ACC112 (cell line): Measurements from ENCODE around the gene ARID1B.

Experiments used
- H2AFZ ChIP-seq: fragments of 200-600 bp; sonication (generic); one replicate; pipeline ENCODE4 v1.6.0; 2017; ENCODE audit warnings: antibody characterized with exemption, low read length; ENCODE audit not compliant: unreplicated experiment
- H3K27ac ChIP-seq: fragments of 200-600 bp; sonication (generic); 2 replicates; pipeline ENCODE4 v1.5.1; 2014; ENCODE audit warnings: low read depth, mild to moderate bottlenecking, antibody characterized with exemption, low read length, moderate library complexity
- H3K27me3 ChIP-seq: fragments of 200-600 bp; sonication (generic); 2 replicates; pipeline ENCODE4 v1.6.1; 2014; ENCODE audit warnings: mild to moderate bottlenecking, antibody characterized with exemption, low read length, moderate library complexity, mixed read lengths; ENCODE audit not compliant: insufficient read depth
- H3K36me3 ChIP-seq: fragments of 200-600 bp; sonication (generic); 2 replicates; pipeline ENCODE4 v1.6.1; 2016; ENCODE audit warnings: mild to moderate bottlenecking, antibody characterized with exemption, low read length, moderate library complexity, mixed read lengths; ENCODE audit not compliant: insufficient read depth
- H3K4me1 ChIP-seq: fragments of 200-600 bp; sonication (generic); one replicate; pipeline ENCODE4 v1.6.1; 2016; ENCODE audit warnings: low read length, mixed read lengths; ENCODE audit not compliant: insufficient read depth, unreplicated experiment, control insufficient read depth
- H3K4me3 ChIP-seq: fragments of 200-600 bp; sonication (generic); 2 replicates; pipeline ENCODE4 v1.5.1; 2014; ENCODE audit warnings: mild to moderate bottlenecking, low read depth, low read length
- H3K79me2 ChIP-seq: fragments of 200-600 bp; sonication (generic); one replicate; pipeline ENCODE4 v1.6.0; 2016; ENCODE audit warnings: low read length; ENCODE audit not compliant: control insufficient read depth, unreplicated experiment, insufficient read depth

The ARID1B gene

DNA sequence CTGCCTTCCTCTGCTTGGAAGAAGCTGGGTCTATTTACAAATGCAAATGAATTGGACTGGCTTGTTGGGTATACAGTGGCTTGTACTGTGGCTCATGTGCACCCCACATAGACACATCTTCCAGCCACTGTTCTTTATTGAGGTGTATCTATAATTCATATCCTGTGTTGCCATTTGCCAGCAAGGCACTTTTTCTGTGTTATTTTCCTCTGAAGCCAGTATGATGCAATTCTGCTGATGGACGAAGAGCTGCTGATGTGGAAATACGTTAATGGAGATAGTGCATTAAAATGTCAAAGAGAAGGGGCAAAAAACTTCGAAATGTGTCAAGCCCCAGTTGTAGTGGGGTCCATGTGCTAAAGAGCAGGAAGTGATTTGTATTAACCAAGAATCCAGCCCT, 378.6 kb downstream of the ARID1B start:
- H3K4me1 ChIP-seq = peaks cover 21% of the 10 kb centered on the region
- no peak overlapping the region for H3K4me3 ChIP-seq
- H3K27ac ChIP-seq = no peak overlapping the region
- no peaks in the 10 kb centered on the region for H3K27me3 ChIP-seq
- H3K36me3 ChIP-seq = no peaks in the 10 kb centered on the region; the same call in 1 of the 2 replicates
- H3K79me2 ChIP-seq = peaks cover 8% of the 10 kb centered on the region
- no peak overlapping the region for H2AFZ ChIP-seq

DNA sequence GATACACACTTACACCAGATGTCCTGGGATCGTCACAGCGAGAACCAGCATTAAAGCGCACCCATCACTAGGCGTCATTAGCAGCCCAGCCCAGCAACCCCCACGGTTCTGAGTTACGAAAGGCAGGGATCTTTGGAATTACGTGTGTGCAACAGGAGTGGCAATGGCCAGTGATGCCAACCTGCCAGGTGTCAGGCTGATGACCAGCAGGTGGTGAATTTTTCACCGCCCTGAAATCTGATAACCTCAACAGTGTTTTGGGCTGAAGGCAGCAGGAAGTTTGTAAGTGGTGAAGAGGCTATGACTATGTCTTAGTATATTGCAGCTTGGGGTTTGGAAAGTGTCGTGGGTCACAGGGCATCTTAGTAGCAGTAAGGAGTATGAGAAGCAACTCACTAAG, 380.1 kb downstream of the ARID1B start:
- Histone ChIP-seq H3K79me2 (peaks cover 6% of the 10 kb centered on the region), H2AFZ (no peak overlapping the region), H3K27me3 (no peaks in the 10 kb centered on the region), H3K4me1 (peaks cover 7% of the 10 kb centered on the region), H3K27ac (no peak overlapping the region), H3K4me3 (no peak overlapping the region), H3K36me3 (no peaks in the 10 kb centered on the region; the same call in 1 of the 2 replicates)

DNA sequence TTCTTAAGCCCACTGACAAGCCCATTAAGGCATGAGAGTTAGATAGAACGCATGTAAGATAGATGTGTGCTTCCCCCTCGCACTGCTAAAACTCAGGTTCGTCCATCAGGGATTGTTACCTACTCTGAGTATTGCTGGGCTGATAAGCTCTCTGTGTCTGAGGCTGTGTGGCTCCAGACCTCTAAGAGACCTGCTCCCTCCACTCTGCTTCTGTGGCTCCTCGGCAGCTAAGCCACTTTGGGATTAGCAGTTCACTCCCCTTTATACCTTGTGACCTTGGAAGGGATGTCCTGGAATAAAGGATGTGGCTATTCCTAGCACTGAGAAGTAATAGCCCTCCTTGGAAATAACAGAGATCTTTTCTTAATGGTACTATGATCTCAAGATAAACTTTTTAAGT, 381.3 kb downstream of the ARID1B start:
- H3K36me3 ChIP-seq = no peaks in the 10 kb centered on the region; the same call in 1 of the 2 replicates
- no peaks in the 10 kb centered on the region for H3K27me3 ChIP-seq
- no peak overlapping the region for H3K27ac ChIP-seq

DNA sequence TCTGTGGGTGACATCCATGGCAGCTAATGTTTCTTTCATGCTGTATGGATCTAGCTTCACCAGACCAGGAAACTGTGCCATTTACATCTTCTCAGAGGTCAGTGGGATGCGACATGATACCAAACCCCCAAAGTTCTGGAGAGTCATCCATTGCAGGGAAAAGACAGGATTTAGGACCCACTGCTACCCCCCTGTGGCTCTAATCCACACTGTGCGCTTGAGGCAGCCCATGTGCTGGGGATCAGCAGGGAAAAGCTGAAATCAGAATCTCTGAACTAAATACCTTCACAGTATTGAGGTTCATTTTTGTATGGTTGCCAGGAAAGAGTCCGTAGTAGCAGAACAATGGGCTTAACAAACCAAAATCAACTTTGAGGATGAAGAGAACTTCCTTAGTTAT, 381.7 kb downstream of the ARID1B start:
- H3K36me3 ChIP-seq = no peaks in the 10 kb centered on the region; the same call in 1 of the 2 replicates

More for the DNA sequence above, 381.3 kb downstream of the ARID1B start:
- Histone ChIP-seq H3K4me1 (no peaks in the 10 kb centered on the region), H2AFZ (no peak overlapping the region), H3K79me2 (peaks cover 2% of the 10 kb centered on the region), H3K4me3 (no peak overlapping the region)

DNA sequence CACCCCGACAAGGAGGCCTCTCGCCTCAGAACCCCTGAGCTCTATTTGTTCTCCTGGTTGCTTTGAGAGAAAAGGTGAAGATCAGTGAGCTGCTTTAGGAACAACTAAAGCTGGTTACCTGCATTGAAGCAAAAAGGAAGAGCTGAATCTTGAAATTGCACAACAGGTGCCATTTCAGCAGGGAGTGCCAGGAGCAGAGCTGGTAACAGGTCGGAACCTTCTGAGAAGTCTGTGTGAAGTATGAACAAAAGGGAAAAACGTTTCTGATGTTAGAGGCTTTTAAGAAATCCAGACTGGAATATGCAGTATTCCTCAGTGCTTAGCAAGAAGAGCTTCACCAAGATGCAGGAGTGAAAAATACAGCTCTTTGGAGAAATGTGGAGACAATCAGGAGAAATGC, 382.2 kb downstream of the ARID1B start:
- Histone ChIP-seq H3K27ac (no peak overlapping the region), H3K4me1 (no peaks in the 10 kb centered on the region), H3K79me2 (no peaks in the 10 kb centered on the region), H3K4me3 (no peak overlapping the region), H3K27me3 (no peaks in the 10 kb centered on the region), H2AFZ (no peak overlapping the region), H3K36me3 (no peaks in the 10 kb centered on the region; the same call in 1 of the 2 replicates)

More for the DNA sequence above, 381.7 kb downstream of the ARID1B start:
- H3K79me2 ChIP-seq = no peaks in the 10 kb centered on the region
- H3K27me3 ChIP-seq = no peaks in the 10 kb centered on the region
- no peak overlapping the region for H3K4me3 ChIP-seq
- no peak overlapping the region for H3K27ac ChIP-seq
- H3K4me1 ChIP-seq = no peaks in the 10 kb centered on the region
- H2AFZ ChIP-seq = no peak overlapping the region

DNA sequence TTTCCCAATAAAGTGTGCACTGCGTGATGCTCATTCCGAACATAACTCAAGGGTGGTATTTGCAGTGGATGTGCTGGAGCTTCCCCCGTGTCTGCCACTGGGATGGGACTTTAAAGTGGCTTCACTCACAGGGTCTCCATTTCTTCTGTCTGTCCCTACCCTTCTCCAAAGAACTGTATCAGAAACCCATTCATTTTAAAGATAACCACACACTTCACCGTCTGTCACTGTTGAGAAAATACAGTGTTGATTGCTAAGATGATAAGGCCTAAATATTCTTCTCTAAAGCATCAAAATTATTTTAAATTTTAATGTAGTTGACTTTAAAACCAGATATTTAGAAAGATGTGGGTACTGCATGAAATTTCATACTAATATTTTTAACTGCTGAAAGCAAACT, 384.7 kb downstream of the ARID1B start:
- Histone ChIP-seq H2AFZ (no peak overlapping the region), H3K4me3 (no peak overlapping the region), H3K79me2 (no peaks in the 10 kb centered on the region), H3K27ac (no peak overlapping the region), H3K27me3 (no peaks in the 10 kb centered on the region), H3K36me3 (no peaks in the 10 kb centered on the region), H3K4me1 (no peaks in the 10 kb centered on the region)

DNA sequence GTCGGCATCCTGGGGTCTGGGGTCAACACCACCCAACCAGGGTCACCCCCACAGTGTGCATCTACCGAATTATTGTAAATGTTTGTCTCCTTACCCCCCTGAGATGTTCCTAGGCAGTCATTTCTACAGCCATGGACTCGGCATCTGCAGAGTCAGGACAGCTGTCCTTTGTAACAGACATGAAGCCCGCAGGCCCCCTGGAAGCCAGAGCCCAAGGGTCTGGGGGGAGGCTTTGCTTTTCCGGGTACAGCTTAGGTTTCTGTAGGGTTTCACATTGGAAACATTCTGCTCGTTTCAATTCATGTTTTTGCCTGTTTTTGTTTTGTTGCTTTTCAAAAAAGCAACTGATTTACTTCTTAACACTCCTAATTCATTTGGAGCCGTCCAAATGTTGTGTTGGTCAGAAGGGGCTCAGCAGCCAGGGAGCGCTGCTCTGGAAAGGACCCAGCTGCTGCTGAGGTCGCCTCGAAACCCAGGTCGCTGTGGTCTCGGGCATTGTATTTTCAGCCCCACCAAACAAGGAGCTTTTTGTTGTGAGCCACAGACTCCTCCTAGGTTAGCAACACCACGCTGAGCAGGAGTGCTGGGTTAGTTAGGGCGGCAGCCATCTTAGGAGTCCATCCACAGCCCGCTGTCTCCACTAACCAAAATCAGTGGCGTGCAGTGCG, 385.7 kb downstream of the ARID1B start:
- H3K36me3 ChIP-seq = 0 out of 2 replicates have a peak, but pooled peaks cover 3% of the 10 kb centered on the region
- H3K79me2 ChIP-seq = no peaks in the 10 kb centered on the region
- H3K27ac ChIP-seq = no peak overlapping the region
- H3K27me3 ChIP-seq = no peaks in the 10 kb centered on the region
- H3K4me3 ChIP-seq = no peak overlapping the region
- H3K4me1 ChIP-seq = no peaks in the 10 kb centered on the region
- H2AFZ ChIP-seq = no peak overlapping the region

DNA sequence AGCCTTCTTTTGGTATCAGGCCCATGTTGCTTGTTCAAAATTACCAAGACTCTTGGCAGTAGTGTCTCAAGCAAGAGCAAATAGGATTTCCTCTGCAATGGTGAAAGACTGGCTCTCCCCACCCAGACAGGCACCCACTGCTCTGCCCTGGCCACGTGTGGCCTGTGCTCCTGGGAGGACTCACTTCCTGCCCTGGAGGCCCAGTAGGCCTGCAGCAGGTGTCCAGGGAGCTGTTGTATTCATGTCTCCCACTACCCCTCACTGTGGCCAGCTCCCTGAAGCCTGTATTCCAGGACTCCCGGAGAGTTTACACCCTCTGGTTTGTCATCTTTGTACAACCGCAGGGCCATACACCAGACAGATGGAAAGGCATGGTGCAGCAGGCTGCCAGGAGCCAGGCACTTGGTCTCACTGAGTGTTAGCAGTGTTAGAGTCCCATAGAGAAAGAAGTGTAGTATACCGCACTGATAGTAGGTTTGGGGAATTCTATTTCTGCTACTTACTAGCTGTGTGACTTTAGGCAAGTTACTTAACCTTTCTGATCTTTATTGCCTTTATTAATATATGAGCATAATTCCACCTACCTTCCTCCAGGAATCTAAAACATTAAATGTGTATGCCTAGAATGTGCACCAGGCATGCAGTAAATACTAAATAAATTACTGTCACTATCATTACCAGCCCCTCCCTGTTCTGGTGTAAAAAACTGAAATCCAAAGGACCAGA, 386.4 kb downstream of the ARID1B start:
- Histone ChIP-seq H3K36me3 (0 out of 2 replicates have a peak, but pooled peaks cover 3% of the 10 kb centered on the region), H3K79me2 (no peaks in the 10 kb centered on the region), H3K4me3 (no peak overlapping the region), H2AFZ (no peak overlapping the region), H3K27me3 (no peaks in the 10 kb centered on the region), H3K4me1 (no peaks in the 10 kb centered on the region), H3K27ac (no peak overlapping the region)

DNA sequence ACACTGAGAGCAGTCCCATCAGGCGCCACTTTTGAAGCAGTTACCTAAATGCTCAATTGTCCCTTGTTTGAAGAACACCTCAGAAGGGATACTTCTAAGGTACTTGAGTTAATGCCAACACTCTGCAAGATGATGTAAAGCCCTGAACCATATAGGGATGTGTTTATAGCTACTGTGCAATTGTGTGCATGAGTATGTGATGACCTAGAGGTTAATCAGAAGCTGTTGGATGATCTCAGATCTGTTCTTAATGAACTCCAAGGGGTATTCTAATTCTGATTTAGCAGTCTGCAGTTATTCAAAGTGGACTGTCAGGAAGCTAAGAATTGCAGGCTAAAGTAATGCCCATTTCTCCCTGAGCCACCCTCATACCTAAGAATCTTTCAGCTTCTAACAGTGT, 387.8 kb downstream of the ARID1B start:
- no peaks in the 10 kb centered on the region for H3K4me1 ChIP-seq
- H3K27me3 ChIP-seq = no peaks in the 10 kb centered on the region
- H3K36me3 ChIP-seq = 0 out of 2 replicates have a peak, but pooled peaks cover 3% of the 10 kb centered on the region
- H3K27ac ChIP-seq = no peak overlapping the region
- H3K4me3 ChIP-seq = no peak overlapping the region
- no peak overlapping the region for H2AFZ ChIP-seq
- no peaks in the 10 kb centered on the region for H3K79me2 ChIP-seq

DNA sequence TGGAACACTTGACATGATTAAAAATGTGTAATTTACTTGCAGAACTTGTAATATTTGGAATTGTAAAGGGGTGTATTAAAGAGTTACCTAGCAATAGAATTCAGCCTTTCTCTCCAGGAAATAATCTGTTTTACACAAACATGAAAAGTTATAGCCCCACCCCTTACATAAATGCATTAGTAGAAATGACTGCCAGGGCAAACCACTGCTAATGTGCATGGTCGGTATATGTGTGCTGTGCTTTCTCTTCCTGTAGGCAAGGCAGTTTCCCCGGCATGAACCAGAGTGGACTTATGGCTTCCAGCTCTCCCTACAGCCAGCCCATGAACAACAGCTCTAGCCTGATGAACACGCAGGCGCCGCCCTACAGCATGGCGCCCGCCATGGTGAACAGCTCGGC, 389.6 kb downstream of the ARID1B start:
- no peak overlapping the region for H3K4me3 ChIP-seq
- no peak overlapping the region for H2AFZ ChIP-seq
- 0 out of 2 replicates have a peak, but pooled peaks cover 3% of the 10 kb centered on the region for H3K36me3 ChIP-seq
- no peaks in the 10 kb centered on the region for H3K27me3 ChIP-seq
- no peak overlapping the region for H3K27ac ChIP-seq
- H3K4me1 ChIP-seq = no peaks in the 10 kb centered on the region
- no peaks in the 10 kb centered on the region for H3K79me2 ChIP-seq

DNA sequence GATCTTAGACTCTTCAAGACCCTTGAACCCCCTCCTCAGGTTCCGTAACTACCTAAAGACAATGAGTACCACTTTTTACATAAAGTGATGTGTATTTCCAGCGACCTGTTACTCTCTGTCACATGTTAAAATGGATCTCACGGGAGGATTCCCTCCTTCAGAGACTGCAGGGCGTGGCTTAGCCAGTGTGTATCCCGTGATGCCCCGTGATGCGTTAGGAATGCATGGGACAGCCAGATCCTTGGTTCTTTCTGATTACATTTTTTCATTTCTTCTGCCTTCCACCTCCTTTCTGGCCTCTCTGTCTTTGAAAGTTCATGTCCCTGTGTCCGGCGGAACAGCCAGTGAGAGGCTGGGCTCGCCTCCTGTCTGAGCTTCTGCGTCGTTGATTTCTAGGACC, 390.7 kb downstream of the ARID1B start:
- no peaks in the 10 kb centered on the region for H3K79me2 ChIP-seq
- 0 out of 2 replicates have a peak, but pooled peaks cover 3% of the 10 kb centered on the region for H3K36me3 ChIP-seq
- no peak overlapping the region for H3K27ac ChIP-seq
- H3K4me3 ChIP-seq = no peak overlapping the region
- H2AFZ ChIP-seq = no peak overlapping the region
- H3K27me3 ChIP-seq = no peaks in the 10 kb centered on the region
- no peaks in the 10 kb centered on the region for H3K4me1 ChIP-seq
